Hepatic stellate cell (primary cell): ENCODE measurements around the gene FDXR.

Experiments
- DNase-seq: peaks from one replicate; pipeline ENCODE4 v3.0.0; 2011; ENCODE audit warnings: low spot score

Gene FDXR

DNA sequence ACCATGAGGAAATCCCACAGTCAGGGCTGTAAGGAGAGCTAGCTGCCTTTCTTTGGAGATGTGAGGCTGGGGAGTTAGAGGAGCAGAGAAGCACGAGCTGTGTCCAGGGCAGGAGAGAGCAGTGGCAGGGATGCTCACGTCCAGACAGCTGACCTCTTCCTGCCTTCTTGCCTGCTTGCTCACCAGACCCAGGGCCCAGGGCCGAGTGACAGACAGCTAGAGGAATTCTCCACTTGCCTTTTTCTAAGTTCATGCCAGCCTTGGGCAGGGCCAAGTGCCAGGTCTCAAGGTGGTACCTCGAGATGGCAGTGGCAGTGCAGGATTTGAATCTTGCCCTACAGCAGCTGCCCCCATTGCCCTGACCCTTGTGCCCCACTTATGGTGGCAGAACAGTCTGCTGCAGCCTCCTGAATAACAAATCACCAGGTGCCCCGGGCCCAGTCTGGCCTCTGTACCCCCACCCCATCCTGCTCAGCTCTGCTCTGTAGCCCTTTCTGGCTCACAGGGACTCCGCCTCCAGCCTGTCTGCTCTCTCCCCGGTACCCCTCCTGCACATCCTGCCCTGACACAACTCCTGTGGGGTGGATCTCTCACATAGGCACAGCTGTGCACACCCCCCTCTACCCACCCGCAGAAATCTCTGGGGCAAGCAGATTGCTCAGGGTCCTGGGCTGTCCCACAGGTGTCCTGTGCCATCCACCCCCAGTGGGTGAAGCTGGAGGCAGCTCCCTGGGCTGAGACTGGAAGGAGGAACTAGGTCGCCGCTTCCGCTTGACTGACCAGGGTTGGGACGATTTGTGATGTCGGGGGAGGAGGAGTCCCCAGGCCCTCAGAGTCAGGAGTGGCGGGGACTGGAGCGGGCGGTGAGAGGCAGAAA, 39.1 kb downstream of the FDXR start:
- peak; percentile 55 for DNase-seq

DNA sequence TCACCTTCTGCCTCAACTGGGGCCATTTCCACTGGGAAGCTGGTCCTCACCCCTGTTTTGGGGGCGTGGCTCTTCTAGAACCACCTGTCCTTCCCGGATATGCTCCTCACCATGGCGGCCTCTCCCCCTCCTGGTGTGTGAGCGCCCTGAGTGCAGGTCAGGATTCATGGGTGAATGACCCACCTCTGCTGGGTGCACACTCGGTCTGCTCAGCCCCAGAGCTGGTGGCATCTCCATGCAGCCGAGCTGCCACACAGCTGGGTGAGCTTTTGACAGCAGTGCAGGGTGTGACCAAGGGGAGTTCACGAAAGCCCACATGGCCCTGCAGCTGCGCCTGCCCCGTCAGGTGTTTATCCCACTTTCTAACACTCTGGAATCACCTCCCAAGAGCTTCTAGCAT, 40.4 kb downstream of the FDXR start:
- DNase-seq: no peak

DNA sequence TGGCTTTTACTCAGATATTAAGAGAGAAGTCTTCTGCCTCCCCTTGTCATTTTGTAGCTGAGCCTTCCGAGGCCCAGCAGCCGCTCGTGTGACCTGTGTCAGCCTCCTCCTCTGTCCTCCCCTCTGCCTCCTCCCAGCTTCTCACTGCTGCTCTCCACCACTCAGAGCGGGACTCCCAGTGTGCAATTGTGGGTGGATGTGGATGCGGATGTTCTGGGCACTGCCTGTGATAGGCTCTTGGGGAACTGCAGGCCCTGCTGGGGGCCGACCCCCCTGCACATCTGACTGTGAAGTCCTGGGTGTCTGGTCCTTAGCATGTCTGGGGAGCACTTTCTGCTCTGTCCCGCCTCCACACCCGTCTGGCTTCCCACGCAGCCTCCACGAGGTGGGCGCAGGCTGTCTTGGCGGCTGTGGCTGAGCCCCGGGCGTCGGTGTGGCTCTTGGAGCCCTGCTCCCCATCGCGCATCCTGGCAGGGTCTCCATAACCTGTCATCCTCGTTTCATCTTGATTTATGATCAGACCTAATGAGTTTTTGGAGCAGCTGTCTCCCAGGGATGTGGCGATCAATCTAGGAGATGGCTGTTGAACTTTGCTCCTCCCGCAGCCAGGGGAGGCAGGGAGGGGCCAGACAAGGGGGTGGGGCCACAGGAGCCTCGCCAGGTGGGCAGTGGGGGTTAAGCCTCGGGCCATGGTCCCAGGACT, 41.2 kb downstream of the FDXR start:
- DNase-seq: no peak

DNA sequence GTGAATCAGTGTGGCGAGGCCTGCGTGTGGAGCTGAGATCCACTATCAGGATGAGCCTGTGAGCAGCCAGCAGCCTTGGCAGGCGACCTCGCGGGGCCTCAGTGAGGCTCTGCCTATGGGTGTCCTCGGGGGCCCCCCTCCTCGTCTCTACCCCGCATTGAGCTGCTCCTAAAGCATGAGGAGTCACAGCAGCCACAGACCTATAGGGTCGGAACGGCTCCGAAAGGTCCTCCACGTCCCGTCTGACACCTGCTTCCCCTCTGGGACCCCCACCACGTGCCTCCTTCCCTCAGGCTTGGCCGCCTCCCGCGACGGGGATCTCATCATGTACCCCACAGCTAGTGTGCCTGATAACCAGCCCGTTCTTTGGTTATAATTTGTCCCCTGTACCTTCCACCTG, 41.9 kb downstream of the FDXR start:
- DNase-seq: no peak

DNA sequence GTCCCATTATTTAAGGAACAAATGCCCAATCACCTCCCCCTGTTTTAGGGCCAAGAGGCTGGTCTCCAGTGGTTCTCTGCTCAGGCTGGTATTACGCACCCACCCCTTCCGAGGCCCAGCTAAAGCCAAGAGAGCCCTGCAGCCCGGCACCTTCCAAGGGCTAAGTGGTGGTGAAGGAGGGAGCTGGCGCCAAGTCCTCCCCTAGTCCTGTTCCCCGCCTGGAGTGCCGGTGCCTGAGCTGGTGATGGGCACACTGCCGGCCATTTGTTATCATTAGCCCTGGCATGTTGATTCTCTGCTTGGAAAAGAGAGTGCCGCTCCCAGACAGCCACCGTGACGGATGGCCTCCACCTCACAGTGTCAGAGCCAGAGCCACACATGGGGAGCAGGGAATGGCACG, 45.0 kb downstream of the FDXR start:
- DNase-seq: no peak

DNA sequence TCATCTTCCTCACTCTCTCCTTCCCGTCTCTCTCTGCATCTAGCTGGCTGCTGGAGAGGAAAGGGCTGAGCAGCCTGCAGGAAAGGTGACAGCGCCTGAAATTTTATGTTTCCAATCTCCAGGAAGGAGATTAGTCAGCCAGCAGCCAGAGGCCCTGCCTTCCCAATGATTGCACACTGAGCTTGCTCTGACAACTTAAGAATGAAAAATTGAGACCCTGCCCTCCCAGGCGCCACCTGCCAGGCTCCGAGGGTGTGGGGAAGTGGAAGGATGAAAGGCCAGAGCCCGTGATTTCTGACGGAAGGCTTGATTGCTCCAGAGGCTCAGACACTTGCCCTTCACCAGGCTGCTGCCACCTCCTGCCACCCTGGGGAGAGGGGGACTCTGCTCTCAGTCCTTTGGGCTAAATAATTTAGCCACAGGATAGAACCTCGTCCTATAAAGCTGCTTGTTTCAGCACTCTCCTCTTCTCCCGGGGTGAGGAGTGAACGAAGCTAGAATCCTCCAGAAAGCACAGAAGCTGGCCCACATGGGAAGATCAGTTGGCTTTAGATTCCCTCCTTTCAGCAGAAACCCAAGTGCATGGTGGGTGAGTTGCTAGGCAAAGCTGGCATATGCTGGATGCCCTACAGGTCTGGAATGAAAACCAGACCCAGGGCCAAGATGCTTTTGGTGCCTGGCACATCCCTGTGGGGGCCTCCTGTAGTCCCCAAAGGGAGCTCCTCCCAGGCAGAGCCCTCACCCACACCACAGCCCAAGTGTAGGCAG, 46.7 kb downstream of the FDXR start:
- DNase-seq: no peak

DNA sequence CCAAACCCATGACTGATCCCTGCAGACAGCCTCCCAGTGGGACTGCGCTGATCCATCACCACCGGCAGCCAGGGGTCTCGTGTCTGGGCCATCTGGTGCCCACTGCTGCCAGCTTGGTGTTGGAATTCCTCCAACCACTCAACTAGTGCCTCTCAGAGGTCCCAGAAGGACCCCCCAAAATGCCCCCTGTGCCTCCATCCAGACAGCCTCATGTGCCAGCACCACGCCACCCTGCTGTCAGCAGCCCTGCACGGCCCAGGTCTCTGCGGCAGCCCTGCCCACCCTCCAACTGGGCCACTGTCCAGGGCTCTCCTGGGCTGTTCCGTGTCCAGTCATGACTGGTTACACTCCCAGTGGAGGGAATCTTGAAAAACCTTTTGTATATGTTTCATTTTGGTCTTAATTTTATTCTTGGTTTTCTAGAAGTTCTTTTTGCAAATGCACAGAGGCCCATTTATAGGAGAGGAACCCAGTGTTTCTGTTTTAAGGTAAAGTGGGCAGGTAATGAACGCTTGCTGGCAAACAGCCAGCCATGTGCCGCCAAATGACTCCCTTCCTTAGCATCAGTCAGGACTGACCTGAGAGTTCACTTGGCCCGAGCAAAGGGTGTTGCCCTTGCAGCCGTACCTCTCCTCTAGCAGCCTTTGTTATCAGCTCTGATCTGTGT, 47.7 kb downstream of the FDXR start:
- no peak for DNase-seq

DNA sequence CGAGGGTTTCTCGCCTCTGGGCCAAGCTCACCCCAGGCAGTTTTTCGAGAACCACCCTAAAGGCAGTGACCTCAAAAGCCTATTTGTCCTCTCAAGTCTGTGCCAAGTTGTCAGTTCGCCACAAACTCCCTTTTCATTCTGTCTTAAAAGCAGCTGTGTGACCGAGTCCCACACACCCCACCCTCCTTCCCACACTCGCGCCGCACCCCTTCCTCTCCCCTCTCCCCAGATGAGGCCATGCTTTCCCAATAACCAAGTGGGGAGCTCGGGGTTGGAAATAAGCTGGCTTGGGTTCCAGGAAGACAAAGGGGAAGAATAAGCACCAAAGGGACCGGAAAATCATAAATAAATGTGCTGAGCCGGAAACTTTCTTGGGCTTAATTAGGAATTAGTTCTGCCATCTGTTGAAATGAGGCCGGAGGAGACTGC, 49.8 kb downstream of the FDXR start:
- no peak for DNase-seq

DNA sequence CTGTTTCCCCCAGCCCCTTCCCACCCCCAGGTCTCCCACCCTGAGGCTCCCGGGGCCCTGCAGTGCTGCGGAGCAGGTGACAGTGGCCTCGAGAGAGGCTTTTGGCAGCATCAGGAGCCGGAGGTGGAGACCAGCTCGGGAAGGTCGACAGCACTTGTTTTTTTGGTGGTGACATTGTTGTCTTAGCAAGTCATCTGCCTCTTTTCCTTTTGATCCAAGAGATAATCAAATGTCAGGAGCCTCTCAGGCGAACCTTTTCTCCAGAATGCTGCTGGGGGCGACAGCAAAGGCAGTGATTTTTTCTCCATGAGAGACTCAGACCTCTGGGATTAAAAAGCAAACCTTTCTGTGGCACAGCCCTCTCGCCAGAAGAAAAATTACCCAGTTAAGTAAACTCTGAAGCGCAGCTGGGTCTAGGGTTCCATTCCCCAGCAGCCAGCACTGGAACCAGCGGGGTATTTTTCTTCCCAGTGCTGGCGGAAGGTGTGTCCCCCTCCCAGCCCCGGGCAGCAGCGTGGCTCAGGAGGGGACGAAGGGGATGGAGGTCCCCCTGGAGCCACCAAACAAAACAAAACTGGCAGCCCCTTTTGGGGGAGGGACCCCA, 50.4 kb downstream of the FDXR start:
- no peak for DNase-seq

DNA sequence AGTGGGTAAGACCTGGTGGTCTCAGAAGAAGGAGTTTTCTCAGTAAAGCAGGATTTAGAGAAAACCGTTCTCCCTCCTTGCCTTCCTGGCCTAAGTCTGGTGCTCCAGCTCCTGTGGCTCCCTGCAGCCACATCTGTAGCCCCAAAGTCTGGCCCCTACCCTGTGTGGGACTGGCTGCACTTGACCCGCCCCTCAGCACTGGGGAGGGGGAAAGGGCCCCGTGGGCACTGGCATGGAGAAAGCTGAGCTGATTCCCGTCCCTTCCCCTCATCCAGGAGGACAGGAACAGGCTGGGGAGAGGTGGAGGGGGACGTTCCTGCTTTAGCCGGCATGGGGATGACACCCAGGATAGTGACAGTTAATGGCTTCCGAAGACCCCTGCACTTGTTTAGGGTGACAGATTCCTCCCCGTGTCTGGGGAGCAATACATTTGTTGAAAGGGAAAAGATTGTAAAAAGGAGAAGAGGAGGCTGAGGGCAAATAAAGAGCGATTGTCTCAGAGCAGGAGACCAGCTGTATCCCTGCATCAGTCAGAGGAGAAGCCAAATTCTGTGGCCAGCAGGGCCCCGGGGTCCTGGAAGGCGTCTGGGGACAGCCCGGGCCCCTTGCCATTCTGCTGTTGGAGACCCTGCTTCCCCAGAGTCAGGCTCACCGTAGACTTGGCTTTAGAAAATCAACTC, 51.0 kb downstream of the FDXR start:
- DNase-seq: no peak

DNA sequence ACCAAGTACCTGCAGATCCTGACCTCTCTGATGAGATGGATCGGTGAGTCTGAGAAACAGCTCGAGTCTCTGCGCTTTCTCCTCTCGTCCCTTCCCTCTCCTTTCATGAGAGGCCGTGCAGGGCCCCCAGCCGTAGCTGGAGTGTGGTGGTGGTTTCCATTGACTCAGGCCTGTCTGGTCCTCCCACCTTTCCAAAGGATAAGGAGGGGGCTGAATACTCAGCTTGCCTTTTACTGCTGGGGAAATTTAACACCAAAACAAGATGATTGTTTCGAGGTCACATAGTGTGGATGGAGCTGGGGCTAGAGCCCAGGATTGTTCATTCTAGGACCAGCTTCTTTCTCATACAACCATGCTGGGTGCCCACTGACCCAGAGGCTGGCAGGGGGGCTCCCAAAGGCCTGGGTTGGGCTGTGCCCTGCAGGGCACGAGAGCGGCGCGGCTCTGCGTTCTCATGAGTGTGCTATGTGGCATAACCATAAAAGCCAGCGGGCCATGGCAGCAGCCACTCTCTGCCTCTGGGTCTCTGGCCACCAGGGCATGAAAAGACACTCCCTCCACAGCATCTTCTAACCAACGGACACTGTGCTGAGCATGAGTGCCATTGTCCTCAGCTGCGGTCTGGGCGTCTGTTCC, 52.9 kb downstream of the FDXR start:
- DNase-seq: no peak

DNA sequence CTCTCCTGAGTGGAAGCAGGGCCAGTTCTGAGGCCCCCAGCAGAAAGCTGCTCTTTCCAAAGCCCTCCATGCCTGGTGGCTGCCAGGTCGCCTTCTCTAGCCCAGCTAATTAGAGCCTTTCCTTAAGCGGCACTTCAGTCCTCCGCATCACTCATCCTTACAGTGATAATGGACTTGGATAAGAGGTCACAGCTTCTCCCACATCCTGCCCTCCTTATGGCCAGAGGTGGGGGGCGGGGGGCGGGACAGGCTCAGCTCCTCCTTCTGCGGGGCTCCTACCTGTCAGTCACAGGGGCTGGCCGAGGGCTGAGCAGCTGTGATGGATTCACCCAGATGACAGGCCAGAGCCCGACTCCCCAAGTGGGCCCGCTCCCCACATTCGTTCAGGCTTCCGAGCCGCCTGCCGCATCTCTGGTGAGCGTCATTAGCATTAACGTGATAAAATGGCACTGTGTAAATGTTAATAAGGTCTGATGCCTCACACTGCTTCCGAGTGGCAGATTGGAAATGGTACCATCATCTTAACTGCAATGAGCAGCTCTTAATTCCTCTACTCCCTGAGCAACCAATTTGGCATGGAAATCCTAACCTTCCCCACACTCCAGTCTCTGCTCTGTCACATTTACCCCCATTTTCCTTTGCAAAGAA, 54.4 kb downstream of the FDXR start:
- DNase-seq: no peak

DNA sequence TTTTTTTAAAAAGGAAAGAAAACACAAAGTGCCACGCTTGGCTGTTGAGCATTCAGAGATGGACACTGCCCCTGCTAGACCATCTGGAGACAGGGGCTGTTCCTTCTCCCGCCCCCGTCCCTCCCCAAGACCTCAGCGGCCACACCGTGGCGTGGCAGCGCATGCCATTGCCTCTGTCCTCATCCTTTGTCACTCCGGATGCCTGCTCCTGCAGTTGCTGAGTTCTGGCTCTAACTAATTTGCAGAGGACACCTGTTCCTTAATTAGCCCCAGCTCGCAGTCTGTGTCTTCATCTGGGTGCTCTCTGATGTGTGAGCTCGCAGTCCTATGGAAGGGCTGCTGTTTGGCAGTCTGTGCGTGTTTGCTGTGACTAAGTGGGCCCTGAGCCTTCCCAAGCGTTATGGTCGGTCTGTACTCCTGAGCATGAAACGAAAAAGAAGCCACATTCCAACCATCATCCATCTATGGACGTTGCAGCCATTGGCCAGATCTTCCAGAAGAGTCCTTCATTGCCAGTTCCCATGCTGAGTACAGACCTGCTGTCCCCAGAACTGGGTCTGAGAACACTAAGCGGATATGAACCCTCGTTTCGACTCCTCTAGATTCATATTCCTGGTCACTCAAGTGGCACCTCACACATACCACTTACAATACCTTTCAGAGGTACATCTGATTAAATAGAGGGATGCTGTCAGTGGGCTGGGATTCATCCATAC, 55.7 kb downstream of the FDXR start:
- DNase-seq: no peak

DNA sequence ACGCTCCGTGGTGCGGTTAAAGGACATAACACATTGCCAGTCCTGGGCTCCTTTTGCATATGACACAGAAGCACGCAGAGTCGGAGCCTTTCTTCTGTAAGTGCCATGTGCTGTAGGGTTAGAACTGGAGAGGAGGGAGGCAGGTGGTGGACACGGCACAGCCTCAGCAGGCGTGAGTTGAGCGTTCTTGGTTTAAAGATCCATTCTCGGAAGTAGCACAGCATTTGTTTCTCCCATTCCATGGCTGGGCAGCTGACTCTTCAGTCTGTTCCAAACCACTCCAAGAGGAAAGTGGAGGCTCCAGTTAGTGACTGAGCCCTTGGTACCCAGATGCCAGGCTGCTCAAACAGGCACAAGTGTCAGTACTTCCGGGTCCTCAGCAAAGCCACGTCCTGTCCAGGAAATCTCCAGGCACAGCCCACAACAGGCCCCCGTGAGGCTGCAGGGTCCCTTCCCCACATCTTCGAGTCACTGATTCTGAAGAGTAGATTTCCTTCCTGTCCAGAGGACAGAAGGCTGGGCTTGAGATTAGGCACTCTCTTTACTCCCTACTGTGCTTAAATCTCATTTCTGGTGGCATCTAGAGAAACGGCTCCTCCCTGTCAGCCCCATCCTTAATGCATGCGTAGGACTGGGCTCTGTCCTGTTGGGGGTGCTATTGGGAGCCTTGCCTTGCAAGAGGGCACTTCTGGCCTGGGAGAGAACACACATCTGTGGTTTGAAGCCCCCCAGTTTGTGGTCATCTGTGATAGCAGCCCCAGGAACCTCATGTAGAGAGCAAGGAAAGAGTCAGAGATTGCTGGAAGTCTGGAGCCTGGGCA, 57.0 kb downstream of the FDXR start:
- DNase-seq: no peak

DNA sequence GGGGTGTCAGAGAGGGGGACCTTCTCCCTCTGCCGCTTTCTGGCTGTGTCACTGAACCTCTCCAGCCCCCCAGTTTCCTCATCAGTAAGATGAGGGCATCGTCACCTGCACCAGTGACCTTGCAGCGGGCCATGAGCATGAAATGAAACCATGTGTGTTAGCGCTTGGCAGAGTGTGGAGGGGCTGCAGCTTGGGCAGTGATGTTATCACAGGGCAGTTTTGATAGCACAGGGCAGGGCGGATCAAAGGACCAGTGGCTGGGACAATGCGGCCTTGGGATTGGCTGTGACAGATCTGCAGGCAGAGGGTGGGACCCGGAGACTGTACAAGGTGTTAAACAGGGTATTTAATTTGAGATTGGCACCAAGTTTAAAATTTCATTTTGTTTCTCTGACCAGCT, 57.7 kb downstream of the FDXR start:
- DNase-seq: no peak

DNA sequence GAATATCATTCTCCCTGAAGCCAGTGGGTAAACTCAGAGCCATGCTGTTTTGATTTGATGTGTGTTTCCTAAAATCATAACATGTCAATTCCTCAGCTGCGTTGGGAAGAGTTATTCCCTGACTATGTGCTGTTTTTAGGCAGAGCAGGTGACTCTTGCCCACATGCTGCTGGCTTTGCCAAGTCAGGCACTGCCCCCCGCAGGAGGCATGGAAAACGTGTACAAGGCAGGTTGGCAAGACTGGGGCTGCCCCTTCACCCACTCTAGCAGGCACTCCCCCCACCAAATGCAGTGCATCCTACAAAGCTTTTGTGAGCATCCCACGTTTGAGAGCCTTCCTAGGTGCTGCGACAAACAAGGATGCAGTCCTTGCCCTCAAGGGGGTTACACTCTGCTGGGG, 58.3 kb downstream of the FDXR start:
- DNase-seq: no peak
